ENCODE measurements around the gene RAP1B. TPM values are rescaled to one million over a fixed set of nuclear protein-coding genes. Genes with fewer than 3 reads are reported as not detected.

The RAP1B gene
- total and polyA plus RNA-seq, 2 donors (not counting 3 experiments of a cell fraction or from before 2014, with no cell fraction given): 147 to 174 TPM

GRCh38 chr12:68573406-68573805 lies 37.3 kb upstream of the RAP1B start:
- Histone ChIP-seq H3K27ac (ENCODE audit: insufficient read depth, low read depth, low read length) (no peak overlapping the region), H4K20me1 (replicated peaks; ENCODE audit: control insufficient read depth, extremely low read depth, insufficient read depth, low read length) (no peaks in the 10 kb centered on the region), H3K4me1 (ENCODE audit: control insufficient read depth, extremely low read depth, insufficient read depth, low read length) (no peaks in the 10 kb centered on the region), H3K9ac (replicated peaks; ENCODE audit: extremely low read depth, insufficient read depth, low read length) (no peak overlapping the region), H3K9me1 (replicated peaks; ENCODE audit: control insufficient read depth, extremely low read depth, insufficient read depth, low read length) (no peaks in the 10 kb centered on the region), H2AFZ (ENCODE audit: low read depth, low read length) (no peak overlapping the region), H3K36me3 (ENCODE audit: control insufficient read depth in 2 of 2, extremely low read depth in 1 of 2, insufficient read depth in 2 of 2, low read length in 2 of 2) (no peaks in the 10 kb centered on the region), H3K27me3 (ENCODE audit: control insufficient read depth in 2 of 2, insufficient read depth in 2 of 2, low read length in 2 of 2) (peaks cover 2 to 14% of the 10 kb centered on the region in 2 experiments), H3K79me2 (ENCODE audit: control insufficient read depth, insufficient read depth, low read length) (no peaks in the 10 kb centered on the region), H3K4me2 (ENCODE audit: insufficient read depth, low read length) (no peak overlapping the region), H3K4me3 (replicated peaks in 1 of 3; ENCODE audit: insufficient read depth in 1 of 3, low read depth in 1 of 3, low read length in 3 of 3) (no peak overlapping the region), H3K9me3 (replicated peaks; ENCODE audit: control insufficient read depth, insufficient read depth, low read length) (no peaks in the 10 kb centered on the region)
- DNase-seq (ENCODE audit: low read depth, low spot score) (no peak), FAIRE-seq (no peak)
- ChIA-PET CTCF (interaction anchor here (1.2 kb wide), 1 partner anchor 14 kb away, joined by 3 read pairs; no protein-coding TSS in a partner anchor), POLR2A (interaction anchor here (0.6 kb wide), 1 partner anchor 148 kb away, joined by 3 read pairs; no protein-coding TSS in a partner anchor)
- intact Hi-C loops (cut with micrococcal nuclease) (no loop called here), dilution Hi-C loops (cut with MboI; ENCODE audit: extremely low pct_ligation_motif_present, low sequenced_read_pairs) (no loop called here)
- TF ChIP-seq POLR2A (IDR thresholded peaks at IDR 0.05; ENCODE audit: low read depth, low read length) (no peak), GATA2 (IDR thresholded peaks at IDR 0.05; ENCODE audit: insufficient read depth, insufficient read length, low read depth, low read length) (no peak)
- BruUV-seq (replicated peaks): no TSS peak

- Histone ChIP-seq H3K4me2 (ENCODE audit: insufficient read depth, low read length) (no peak overlapping the region), H3K9me3 (replicated peaks; ENCODE audit: control insufficient read depth, insufficient read depth, low read length) (no peaks in the 10 kb centered on the region), H3K4me3 (replicated peaks in 1 of 3; ENCODE audit: insufficient read depth in 1 of 3, low read depth in 1 of 3, low read length in 3 of 3) (no peak overlapping the region), H2AFZ (ENCODE audit: low read depth, low read length) (no peak overlapping the region), H3K4me1 (ENCODE audit: control insufficient read depth, extremely low read depth, insufficient read depth, low read length) (no peaks in the 10 kb centered on the region), H3K36me3 (ENCODE audit: control insufficient read depth in 2 of 2, extremely low read depth in 1 of 2, insufficient read depth in 2 of 2, low read length in 2 of 2) (no peaks in the 10 kb centered on the region), H3K9me1 (replicated peaks; ENCODE audit: control insufficient read depth, extremely low read depth, insufficient read depth, low read length) (no peaks in the 10 kb centered on the region), H3K9ac (replicated peaks; ENCODE audit: extremely low read depth, insufficient read depth, low read length) (no peak overlapping the region), H3K27ac (ENCODE audit: insufficient read depth, low read depth, low read length) (no peak overlapping the region), H3K27me3 (ENCODE audit: control insufficient read depth in 2 of 2, insufficient read depth in 2 of 2, low read length in 2 of 2) (peaks cover 0 to 7% of the 10 kb centered on the region in 2 experiments), H4K20me1 (replicated peaks; ENCODE audit: control insufficient read depth, extremely low read depth, insufficient read depth, low read length) (no peaks in the 10 kb centered on the region), H3K79me2 (ENCODE audit: control insufficient read depth, insufficient read depth, low read length) (no peaks in the 10 kb centered on the region)
- ChIA-PET CTCF (interaction anchor here (2.0 to 2.2 kb wide), 2 partner anchors 9 kb away, joined by 5 to 7 read pairs; no protein-coding TSS in a partner anchor), POLR2A (interaction anchor here (0.6 kb wide), 1 partner anchor 11 kb away, joined by 3 read pairs; no protein-coding TSS in a partner anchor)
- no peak for DNase-seq (ENCODE audit: low read depth, low spot score)
- intact Hi-C loops (cut with micrococcal nuclease) (no loop called here), dilution Hi-C loops (cut with MboI; ENCODE audit: extremely low pct_ligation_motif_present, low sequenced_read_pairs) (no loop called here)
- TF ChIP-seq CTCF (IDR thresholded peaks at IDR 0.05; ENCODE audit: extremely low read depth in 1 of 2, insufficient read depth in 1 of 2, low read depth in 1 of 2, low read length in 2 of 2) (no peak), GATA2 (IDR thresholded peaks at IDR 0.05; ENCODE audit: insufficient read depth, insufficient read length, low read depth, low read length) (no peak), EZH2 (IDR thresholded peaks at IDR 0.05; ENCODE audit: borderline replicate concordance, low read depth, low read length, severe bottlenecking) (no peak), MAX (IDR thresholded peaks at IDR 0.05; ENCODE audit: insufficient read depth, insufficient read length) (no peak), POLR2AphosphoS5 (IDR thresholded peaks at IDR 0.05; ENCODE audit: insufficient read depth, low read depth, low read length) (no peak), FOS (IDR thresholded peaks at IDR 0.05; ENCODE audit: borderline replicate concordance, insufficient read depth, low read length) (no peak)
- no TSS peak for BruUV-seq (replicated peaks)
- no peak for FAIRE-seq
Measured at GRCh38 chr12:68577949-68578348, 32.8 kb upstream of the RAP1B start.
